IMR-90 (cell line): ENCODE measurements around the gene TMEM229A. TPM values are rescaled to one million over a fixed set of nuclear protein-coding genes. Genes with fewer than 3 reads are reported as not detected.

Experiments
- ATAC-seq: fragments of 200-7000 bp; cut with Tn5 transposase; 2 replicates; pipeline ENCODE4 v1.9.1; 2020; ENCODE audit warnings: low read depth, mild to moderate bottlenecking, moderate library complexity
- BruUV-seq: library from RNA; stranded (reverse); fragments of 400-500 nt; replicated peaks from 2 replicates; lab custom pipeline; 2021; lab: Mats Ljungman, UMichigan
- CTCF ChIA-PET: fragments of 300-600 bp; formaldehyde crosslinking; extraction: SDS; loops from one replicate; lab custom pipeline; 2021; ENCODE audit warnings: antibody characterized with exemption; lab: Yijun Ruan, JAX
- POLR2A ChIA-PET: fragments of 300-600 bp; sonication (Branson Sonifier 250); formaldehyde crosslinking; loops from one replicate; lab custom pipeline; 2022; ENCODE audit warnings: antibody characterized with exemption; ENCODE audit not compliant: unreplicated experiment; lab: Charles Lee
- DNase-seq: peaks from one replicate; pipeline ENCODE4 v3.0.0; 2013
- H2AFZ ChIP-seq: replicated peaks from 2 replicates; pipeline ENCODE3; 2013; ENCODE audit warnings: low read length, mild to moderate bottlenecking; ENCODE audit not compliant: poor library complexity
- H2AK5ac ChIP-seq: 2 replicates; pipeline ENCODE4 v1.6.1; 2013; ENCODE audit warnings: low read depth, low read length, inconsistent platforms
- H2AK9ac ChIP-seq: replicated peaks from 2 replicates; pipeline ENCODE3; 2013; ENCODE audit warnings: mild to moderate bottlenecking, low read depth, low read length, moderate library complexity; ENCODE audit not compliant: poor library complexity
- H2BK120ac ChIP-seq: 2 replicates; pipeline ENCODE4 v1.6.1; 2013; ENCODE audit warnings: low read depth, low read length, inconsistent platforms
- H2BK15ac ChIP-seq: 3 replicates; pipeline ENCODE4 v1.6.1; 2013; ENCODE audit warnings: low read depth, low read length, inconsistent platforms
- H2BK20ac ChIP-seq: 2 replicates; pipeline ENCODE4 v1.6.1; 2013; ENCODE audit warnings: low read depth, mild to moderate bottlenecking, inconsistent platforms, low read length, moderate library complexity
- H2BK5ac ChIP-seq: 2 replicates; pipeline ENCODE4 v1.6.1; 2013; ENCODE audit warnings: mild to moderate bottlenecking, low read depth, low read length, inconsistent platforms; ENCODE audit not compliant: poor library complexity, severe bottlenecking
- H3K14ac ChIP-seq: replicated peaks from 2 replicates; pipeline ENCODE4 v1.6.1; 2013; ENCODE audit warnings: low read depth, low read length, inconsistent platforms
- H3K18ac ChIP-seq: 2 replicates; pipeline ENCODE4 v1.6.1; 2013; ENCODE audit warnings: low read depth, low read length, control low read depth
- H3K23ac ChIP-seq: 2 replicates; pipeline ENCODE4 v1.6.1; 2013; ENCODE audit warnings: low read depth, low read length, inconsistent platforms
- H3K27ac ChIP-seq: 2 replicates; pipeline ENCODE4 v1.5.1; 2013; ENCODE audit warnings: mild to moderate bottlenecking, control low read depth, low read length; ENCODE audit not compliant: insufficient read depth
- H3K27me3 ChIP-seq: 2 replicates; pipeline ENCODE4 v1.6.1; 2013; ENCODE audit warnings: low read length; ENCODE audit not compliant: control insufficient read depth, insufficient read depth
- H3K36me3 ChIP-seq: 2 replicates; pipeline ENCODE4 v1.6.1; 2013; ENCODE audit warnings: low read length, mixed read lengths; ENCODE audit not compliant: control insufficient read depth, insufficient read depth
- H3K4ac ChIP-seq: 2 replicates; pipeline ENCODE4 v1.6.1; 2013; ENCODE audit warnings: low read depth, low read length, inconsistent platforms
- H3K4me1 ChIP-seq: 2 replicates; pipeline ENCODE4 v1.6.1; 2013; ENCODE audit warnings: low read length, mixed read lengths; ENCODE audit not compliant: control insufficient read depth, insufficient read depth
- H3K4me2 ChIP-seq: 2 replicates; pipeline ENCODE4 v1.6.1; 2013; ENCODE audit warnings: low read depth, mild to moderate bottlenecking, control low read depth, low read length, moderate library complexity
- H3K4me3 ChIP-seq: 2 replicates; pipeline ENCODE4 v1.5.1; 2013; ENCODE audit warnings: low read depth, mild to moderate bottlenecking, control low read depth, low read length, moderate library complexity; ENCODE audit not compliant: insufficient read depth
- H3K56ac ChIP-seq: 2 replicates; pipeline ENCODE4 v1.6.1; 2013; ENCODE audit warnings: low read length, inconsistent platforms; ENCODE audit not compliant: insufficient read depth; ENCODE audit errors: extremely low read depth
- H3K79me1 ChIP-seq, 2 experiments: 2 replicates each; pipeline ENCODE4 v1.6.1; 2013; ENCODE audit warnings: low read length in 2 of 2, inconsistent platforms in 1 of 2, low read depth in 1 of 2
- H3K9ac ChIP-seq: 2 replicates; pipeline ENCODE4 v1.6.1; 2013; ENCODE audit warnings: low read depth, low read length, control low read depth
- H3K9me1 ChIP-seq: 2 replicates; pipeline ENCODE4 v1.6.1; 2013; ENCODE audit warnings: low read length, inconsistent platforms; ENCODE audit not compliant: insufficient read depth
- H3K9me3 ChIP-seq: 2 replicates; pipeline ENCODE4 v1.6.1; 2013; ENCODE audit warnings: low read length; ENCODE audit not compliant: control insufficient read depth, insufficient read depth
- H4K20me1 ChIP-seq: 2 replicates; pipeline ENCODE4 v1.6.1; 2013; ENCODE audit warnings: low read length, inconsistent platforms; ENCODE audit not compliant: insufficient read depth
- H4K5ac ChIP-seq: 2 replicates; pipeline ENCODE4 v1.6.1; 2013; ENCODE audit warnings: mild to moderate bottlenecking, low read depth, low read length, control low read depth
- H4K8ac ChIP-seq, 2 experiments: 2 replicates each; pipeline ENCODE4 v1.6.1; 2013; ENCODE audit warnings: low read depth in 2 of 2, low read length in 2 of 2, control low read depth in 1 of 2, inconsistent platforms in 1 of 2
- H4K91ac ChIP-seq: 2 replicates; pipeline ENCODE4 v1.6.1; 2013; ENCODE audit warnings: low read depth, low read length, inconsistent platforms; ENCODE audit not compliant: insufficient read depth
- BHLHE40 ChIP-seq: fragments of 150-350 bp; IDR thresholded peaks from 2 replicates; pipeline ENCODE4 v1.6.1; 2016; ENCODE audit warnings: mild to moderate bottlenecking, low read depth, low read length
- CEBPB ChIP-seq: IDR thresholded peaks from 2 replicates; pipeline ENCODE4 v1.6.1; 2012; ENCODE audit warnings: low read depth, low read length, improper control_type of control experiment
- CTCF ChIP-seq: conservative IDR thresholded peaks from 2 replicates; pipeline ENCODE4 v1.5.1; 2012; ENCODE audit warnings: mild to moderate bottlenecking, low read depth, low read length, improper control_type of control experiment
- ELK1 ChIP-seq: fragments of 150-350 bp; IDR thresholded peaks from 2 replicates; pipeline ENCODE4 v1.6.1; 2016; ENCODE audit warnings: low read depth, mild to moderate bottlenecking, low read length, moderate library complexity, borderline replicate concordance
- FOS ChIP-seq: fragments of 150-350 bp; IDR thresholded peaks from 2 replicates; pipeline ENCODE4 v1.6.1; 2016; ENCODE audit warnings: low read depth, low read length
- MAFK ChIP-seq: IDR thresholded peaks from 2 replicates; pipeline ENCODE4 v1.6.1; 2012; ENCODE audit warnings: low read depth, low read length, improper control_type of control experiment
- MXI1 ChIP-seq: IDR thresholded peaks from 2 replicates; pipeline ENCODE4 v1.6.1; 2012; ENCODE audit warnings: low read depth, mild to moderate bottlenecking, low read length, moderate library complexity, borderline replicate concordance
- POLR2A ChIP-seq: IDR thresholded peaks from 2 replicates; pipeline ENCODE4 v1.6.1; 2012; ENCODE audit warnings: mild to moderate bottlenecking, low read depth, low read length
- RAD21 ChIP-seq: IDR thresholded peaks from 2 replicates; pipeline ENCODE4 v1.6.1; 2012; ENCODE audit warnings: low read length, improper control_type of control experiment
- RCOR1 ChIP-seq: IDR thresholded peaks from 2 replicates; pipeline ENCODE4 v1.6.1; 2012; ENCODE audit warnings: mild to moderate bottlenecking, low read length, improper control_type of control experiment; ENCODE audit not compliant: insufficient replicate concordance
- RFX5 ChIP-seq: IDR thresholded peaks from 2 replicates; pipeline ENCODE4 v1.8.0; 2012; ENCODE audit warnings: low read depth, mild to moderate bottlenecking, low read length, moderate library complexity
- SMC3 ChIP-seq: fragments of 150-350 bp; IDR thresholded peaks from 2 replicates; pipeline ENCODE4 v1.6.1; 2016; ENCODE audit warnings: low read depth, mild to moderate bottlenecking, antibody characterized with exemption, low read length, moderate library complexity
- USF2 ChIP-seq: fragments of 150-350 bp; IDR thresholded peaks from 2 replicates; pipeline ENCODE4 v1.6.1; 2017; ENCODE audit warnings: mild to moderate bottlenecking, antibody characterized with exemption, low read length, low read depth
- WGBS, 2 experiments: methylation state at CpG; one replicate each; pipeline versions ENCODE4 v1.1.5 to v1.1.7; 2013; ENCODE audit warnings: missing lambda C conversion rate in 2 of 2; ENCODE audit not compliant: insufficient read length in 1 of 2; ENCODE audit errors: extremely low coverage in 2 of 2; 5-methylcytosine and 5-hydroxymethylcytosine counted together
- dilution Hi-C: fragments of 300-500 bp; cut with HindIII; formaldehyde crosslinking; loops from one replicate; pipeline ENCODE4 v1.14.3; 2018; ENCODE audit warnings: low sequenced_read_pairs; ENCODE audit not compliant: unreplicated experiment
- in situ Hi-C: fragments of 300-500 bp; cut with MboI; formaldehyde crosslinking; loops from 3 replicates; pipeline ENCODE4 v1.14.3; 2019; ENCODE audit warnings: low sequenced_read_pairs, inconsistent platforms, mixed read lengths
- intact Hi-C: fragments of 100-400 bp; cut with micrococcal nuclease; formaldehyde crosslinking; loops from 2 replicates; pipeline ENCODE4 v1.10.0; 2022
- polyA plus RNA-seq, 3 experiments: library from polyadenylated mRNA; depleted of rRNA; stranded (reverse); fragments of >200 nt; gene quantifications; 2 replicates each; pipeline ENCODE4 v1.2.3, GENCODE V29; 2012; ENCODE audit warnings: low replicate concordance in 1 of 3
- total RNA-seq: library from RNA; depleted of rRNA; stranded (reverse); fragments of >200 nt; gene quantifications from 2 replicates; pipeline ENCODE4 v1.2.3, GENCODE V29; 2012

TMEM229A gene
- total and polyA plus RNA-seq, 2 of the 4 experiments (the other 2 are of a cell fraction): not detected

GRCh38 chr7:124051681-124052377, 19.0 kb upstream of the TMEM229A start:
- TF ChIP-seq RCOR1 (no peak), MAFK (no peak), RAD21 (no peak), SMC3 (no peak), RFX5 (no peak), MXI1 (no peak), POLR2A (no peak), FOS (no peak), BHLHE40 (no peak), ELK1 (no peak), CEBPB (no peak), CTCF (no peak), USF2 (no peak)
- no peak overlapping the region for H3K56ac ChIP-seq
- H3K27ac ChIP-seq: no peak overlapping the region
- in situ Hi-C loops (no loop called here), intact Hi-C loops (loop anchor here (2.0 kb wide), 1 partner anchor 21 kb away; no protein-coding TSS in a partner anchor), dilution Hi-C loops (no loop called here)
- no peak overlapping the region for H3K4me3 ChIP-seq
- no peak overlapping the region for H2AFZ ChIP-seq
- no peaks in the 10 kb centered on the region for H3K4me1 ChIP-seq
- H3K18ac ChIP-seq: no peak overlapping the region
- no peak overlapping the region for H3K4me2 ChIP-seq
- no peak overlapping the region for H2BK5ac ChIP-seq
- BruUV-seq: no TSS peak
- no peak overlapping the region for H3K23ac ChIP-seq
- H3K9me1 ChIP-seq: no peaks in the 10 kb centered on the region
- no peaks in the 10 kb centered on the region for H3K9me3 ChIP-seq
- H3K27me3 ChIP-seq: no peaks in the 10 kb centered on the region
- no peak overlapping the region for H3K9ac ChIP-seq
- ATAC-seq: no peak
- H2AK9ac ChIP-seq: no peak overlapping the region
- H2AK5ac ChIP-seq: no peak overlapping the region
- no peak overlapping the region for H3K4ac ChIP-seq
- no CpG with 5 or more reads among the region's 1 CpG for WGBS, 2 experiments
- no peak overlapping the region for H4K91ac ChIP-seq
- no peak overlapping the region for H4K5ac ChIP-seq
- no peaks in the 10 kb centered on the region for H4K20me1 ChIP-seq
- ChIA-PET POLR2A (no interaction called here), CTCF (no interaction called here)
- H2BK20ac ChIP-seq: no peak overlapping the region
- no peak overlapping the region for H2BK15ac ChIP-seq
- H4K8ac ChIP-seq: no peak overlapping the region
- DNase-seq: no peak
- H3K36me3 ChIP-seq: no peaks in the 10 kb centered on the region
- H3K14ac ChIP-seq: no peak overlapping the region
- no peak overlapping the region for H2BK120ac ChIP-seq
- H3K79me1 ChIP-seq: no peaks in the 10 kb centered on the region
